ENCODE results near the gene NLRP2B.

- TF ChIP-seq CTCF (conservative IDR thresholded peaks at IDR 0.05; ENCODE audit: low read depth, low read length) (no peak), EZH2 (IDR thresholded peaks at IDR 0.05; ENCODE audit: low read length, unreplicated experiment) (no peak), EZH2phosphoT487 (IDR thresholded peaks at IDR 0.05; ENCODE audit: borderline replicate concordance, low read length) (no peak)
Measured at GRCh38 chrX:57652705-57653104, 27.4 kb downstream of the NLRP2B start.

All from PC-3 (cell line).